Nephron progenitor cell (in vitro differentiated cells): ENCODE data around the gene EFNA5.
A peak's percentile ranks its signal among the peaks of the same experiment; 100 is the strongest.

Experiments used
- DNase-seq: peaks from one replicate; pipeline ENCODE4 v3.0.0; 2021
- H3K27ac Mint-ChIP-seq: 2 replicates; pipeline ENCODE4 v1.8.0; 2021; ENCODE audit warnings: mild to moderate bottlenecking, moderate library complexity, mixed read lengths
- H3K27me3 Mint-ChIP-seq: 2 replicates; pipeline ENCODE4 v1.8.0; 2021; ENCODE audit warnings: mild to moderate bottlenecking, low read depth, mixed read lengths; ENCODE audit not compliant: poor library complexity
- H3K36me3 Mint-ChIP-seq: 2 replicates; pipeline ENCODE4 v1.8.0; 2021; ENCODE audit warnings: low read depth, mixed read lengths
- H3K4me1 Mint-ChIP-seq: 2 replicates; pipeline ENCODE4 v1.8.0; 2021; ENCODE audit warnings: mixed read lengths
- H3K4me3 Mint-ChIP-seq: 2 replicates; pipeline ENCODE4 v1.8.0; 2021; ENCODE audit warnings: mild to moderate bottlenecking, moderate library complexity, mixed read lengths
- H3K9me3 Mint-ChIP-seq: 2 replicates; pipeline ENCODE4 v1.8.0; 2021; ENCODE audit warnings: mild to moderate bottlenecking, moderate library complexity, mixed read lengths
- CTCF ChIP-seq: fragments of 200-600 bp; sonication (generic); IDR thresholded peaks from 2 replicates; pipeline ENCODE4 v1.5.0; 2021; ENCODE audit warnings: antibody characterized with exemption

EFNA5 gene

DNA sequence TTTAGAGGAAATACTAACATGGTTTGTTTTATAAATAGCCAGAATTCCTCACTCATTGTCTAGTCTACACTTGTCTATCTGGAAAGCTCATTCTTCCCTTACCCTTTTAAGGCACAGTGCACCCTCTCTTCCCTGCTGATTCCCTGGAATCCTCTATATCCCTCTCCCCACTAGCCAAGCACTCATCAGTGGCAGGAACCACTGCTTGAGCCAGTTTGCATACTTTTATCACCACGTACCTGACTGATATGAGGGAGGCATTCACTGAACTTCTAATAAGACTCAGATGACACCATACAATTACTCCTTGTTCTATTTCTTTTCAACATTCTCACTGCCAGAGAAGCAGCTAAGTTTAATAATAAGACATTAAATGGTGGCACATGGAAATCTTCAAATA, 134.9 kb downstream of the EFNA5 start:
- Mint-ChIP-seq H3K9me3 (no peaks in the 10 kb centered on the region), H3K4me1 (peaks cover 58% of the 10 kb centered on the region), H3K27me3 (no peaks in the 10 kb centered on the region), H3K36me3 (no peaks in the 10 kb centered on the region), H3K4me3 (no peak overlapping the region), H3K27ac (no peak overlapping the region)
- no peak for DNase-seq
- TF ChIP-seq CTCF: no peak

- H3K27me3 Mint-ChIP-seq: no peaks in the 10 kb centered on the region
- H3K4me1 Mint-ChIP-seq: peaks cover 48% of the 10 kb centered on the region
- no peaks in the 10 kb centered on the region for H3K36me3 Mint-ChIP-seq
- no peak for DNase-seq
- TF ChIP-seq CTCF: no peak
- H3K9me3 Mint-ChIP-seq: no peaks in the 10 kb centered on the region
- H3K27ac Mint-ChIP-seq: no peak overlapping the region
- peak overlapping the region; percentile 33 for H3K4me3 Mint-ChIP-seq
Measured at GRCh38 chr5:107533910-107534876, 136.5 kb downstream of the EFNA5 start.

DNA sequence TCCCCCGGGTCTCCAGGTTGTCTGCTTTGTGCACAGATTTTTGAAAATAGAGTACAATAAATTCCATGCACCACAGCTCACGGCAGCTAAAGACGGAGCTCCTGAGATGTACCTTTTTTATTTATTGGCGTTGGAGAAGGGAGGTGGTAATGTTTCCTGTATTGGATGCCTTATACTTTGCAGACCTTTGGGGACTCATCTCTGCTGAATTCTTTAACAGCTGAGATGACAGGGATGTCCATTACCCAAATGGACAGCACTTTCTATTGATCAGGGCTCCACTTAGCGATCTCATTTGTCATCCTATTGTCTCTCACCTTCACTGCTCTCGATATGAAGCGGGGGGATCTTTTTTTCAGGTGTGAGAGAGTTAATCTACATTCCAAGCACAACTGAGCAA, 137.8 kb downstream of the EFNA5 start:
- Mint-ChIP-seq H3K27me3 (no peaks in the 10 kb centered on the region), H3K27ac (no peak overlapping the region), H3K4me1 (peaks cover 39% of the 10 kb centered on the region), H3K9me3 (no peaks in the 10 kb centered on the region), H3K4me3 (peak overlapping the region; percentile 17), H3K36me3 (no peaks in the 10 kb centered on the region)
- TF ChIP-seq CTCF: no peak
- no peak for DNase-seq

- no peak for TF ChIP-seq CTCF
Measured at GRCh38 chr5:107532169-107532878, 138.4 kb downstream of the EFNA5 start.

DNA sequence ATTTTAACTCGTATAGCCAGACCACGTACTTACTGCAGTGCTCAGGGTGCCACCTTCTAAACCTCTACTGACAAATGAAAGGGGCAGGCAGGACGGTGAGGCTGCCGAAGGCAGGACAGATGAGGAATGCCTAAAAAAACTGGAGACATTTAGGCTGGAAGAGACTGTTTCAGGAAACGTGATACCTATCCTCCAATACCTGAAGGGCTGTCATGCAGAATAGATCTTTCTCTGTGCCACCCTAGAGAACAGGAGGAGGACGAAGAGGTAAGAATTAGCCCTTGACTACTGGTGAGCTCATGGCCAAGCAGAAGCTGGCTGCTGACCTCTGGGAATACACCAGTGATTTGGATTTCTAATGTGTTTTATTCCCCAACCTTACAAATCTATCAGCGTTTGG, 139.4 kb downstream of the EFNA5 start:
- H3K27ac Mint-ChIP-seq: no peak overlapping the region
- DNase-seq: no peak
- no peaks in the 10 kb centered on the region for H3K36me3 Mint-ChIP-seq
- H3K27me3 Mint-ChIP-seq: no peaks in the 10 kb centered on the region
- peak overlapping the region; percentile 44 for H3K4me3 Mint-ChIP-seq
- H3K9me3 Mint-ChIP-seq: no peaks in the 10 kb centered on the region
- peaks cover 39% of the 10 kb centered on the region for H3K4me1 Mint-ChIP-seq
- TF ChIP-seq CTCF: no peak

More at GRCh38 chr5:107532169-107532878, 138.4 kb downstream of the EFNA5 start:
- DNase-seq: peak; percentile 34
- peak overlapping the region; percentile 34 for H3K27ac Mint-ChIP-seq
- no peaks in the 10 kb centered on the region for H3K27me3 Mint-ChIP-seq
- H3K36me3 Mint-ChIP-seq: no peaks in the 10 kb centered on the region
- peaks cover 39% of the 10 kb centered on the region for H3K4me1 Mint-ChIP-seq
- no peaks in the 10 kb centered on the region for H3K9me3 Mint-ChIP-seq
- peak overlapping the region; percentile 11 for H3K4me3 Mint-ChIP-seq
